Measurements from ENCODE around the gene ACTL8.

ACTL8 gene

DNA sequence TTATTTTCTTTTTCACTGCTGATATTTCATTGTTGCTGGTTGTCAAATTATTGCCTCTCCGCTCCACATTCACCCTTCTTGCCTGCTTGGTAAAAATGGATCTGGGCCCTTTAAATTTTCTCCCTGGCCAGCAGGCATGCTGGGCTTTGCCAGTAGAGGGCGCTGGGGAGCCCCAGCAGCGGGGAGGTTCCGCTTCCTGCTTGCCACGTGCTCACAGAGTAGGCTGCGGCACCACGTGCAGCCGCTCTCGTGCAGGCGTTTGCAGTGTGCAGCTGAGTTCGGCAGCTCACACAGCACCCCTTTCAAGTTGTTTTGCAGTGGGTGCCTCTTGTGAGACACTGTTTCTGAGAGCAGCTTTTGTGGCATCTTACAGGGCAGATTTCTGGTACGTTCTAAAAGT, at the start of gene ACTL8:
Gene ACTL8, plus strand, starts transcription at position 214 of the 400 bp plus-strand sequence. CDS start 67,676 bp downstream, outside the sequence.
- no peak for DNase-seq

- no peak for DNase-seq
Observed at GRCh38 chr1:17706445-17706844, 48.7 kb upstream of the ACTL8 start.

- DNase-seq, result no peak
Observed at GRCh38 chr1:17709981-17710380, 45.2 kb upstream of the ACTL8 start.

- no peak for DNase-seq
Observed at GRCh38 chr1:17710889-17711576, 44.1 kb upstream of the ACTL8 start.

- DNase-seq, result no peak
Observed at GRCh38 chr1:17711577-17711910, 43.6 kb upstream of the ACTL8 start.

DNA sequence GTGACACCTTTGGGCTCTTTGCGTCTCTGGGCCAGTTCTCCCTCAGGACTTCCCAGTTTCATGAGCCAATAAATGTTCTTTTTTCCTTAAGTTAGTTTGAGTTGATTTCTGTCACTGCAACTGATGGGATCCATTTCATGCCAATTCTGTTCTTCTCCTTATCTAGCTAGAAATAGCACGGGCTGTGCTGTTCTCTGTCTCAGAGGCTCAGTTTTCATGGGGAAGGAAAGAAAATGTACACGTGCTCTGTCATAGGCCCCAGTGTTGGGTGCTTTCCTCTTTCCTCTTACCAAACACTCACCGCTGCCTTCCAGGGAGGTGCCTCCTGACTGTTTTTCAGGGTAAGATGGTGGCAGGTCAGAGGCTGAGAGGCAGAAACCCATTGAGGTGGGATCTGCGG, 43.2 kb upstream of the ACTL8 start:
- no peak for DNase-seq

GRCh38 chr1:17713993-17714392, 41.1 kb upstream of the ACTL8 start:
- DNase-seq, result no peak

- no peak for DNase-seq
Observed at GRCh38 chr1:17717594-17718535, 37.3 kb upstream of the ACTL8 start.

- DNase-seq, result no peak
Observed at GRCh38 chr1:17719874-17720273, 35.3 kb upstream of the ACTL8 start.

- DNase-seq, result no peak
Observed at GRCh38 chr1:17721444-17721843, 33.7 kb upstream of the ACTL8 start.

- DNase-seq, result no peak
Observed at GRCh38 chr1:17723684-17724083, 31.4 kb upstream of the ACTL8 start.

GRCh38 chr1:17724150-17724549, 31.0 kb upstream of the ACTL8 start:
- no peak for DNase-seq

- no peak for DNase-seq
Observed at GRCh38 chr1:17725084-17725719, 29.9 kb upstream of the ACTL8 start.

- no peak for DNase-seq
Observed at GRCh38 chr1:17725811-17726582, 29.1 kb upstream of the ACTL8 start.

- DNase-seq, result no peak
Observed at GRCh38 chr1:17728123-17728712, 26.9 kb upstream of the ACTL8 start.

GRCh38 chr1:17729248-17729647, 25.9 kb upstream of the ACTL8 start:
- no peak for DNase-seq

- no peak for DNase-seq
Observed at GRCh38 chr1:17729909-17730308, 25.2 kb upstream of the ACTL8 start.

GRCh38 chr1:17731460-17731859, 23.7 kb upstream of the ACTL8 start:
- DNase-seq, result no peak

DNA sequence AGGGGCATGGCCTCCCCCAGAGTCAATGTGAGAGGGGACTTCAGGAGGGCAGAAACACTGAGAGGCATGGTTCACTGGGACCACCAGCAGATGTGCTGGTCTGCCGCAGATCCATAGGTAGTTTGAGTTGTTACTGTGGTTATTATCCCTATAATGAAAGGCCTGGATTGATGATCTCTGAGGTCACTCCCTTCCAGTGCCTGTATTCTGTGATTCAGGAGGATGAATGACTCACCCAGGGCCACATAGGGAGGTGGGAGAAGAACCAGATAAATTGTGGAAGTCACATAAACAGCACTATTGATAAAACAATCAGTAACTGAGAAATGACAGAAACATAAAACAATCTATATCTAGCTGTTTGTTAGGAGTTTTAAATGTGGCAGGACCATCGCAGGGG, 22.7 kb upstream of the ACTL8 start:
- no peak for DNase-seq

- no peak for DNase-seq
Observed at GRCh38 chr1:17733661-17734060, 21.5 kb upstream of the ACTL8 start.

DNA sequence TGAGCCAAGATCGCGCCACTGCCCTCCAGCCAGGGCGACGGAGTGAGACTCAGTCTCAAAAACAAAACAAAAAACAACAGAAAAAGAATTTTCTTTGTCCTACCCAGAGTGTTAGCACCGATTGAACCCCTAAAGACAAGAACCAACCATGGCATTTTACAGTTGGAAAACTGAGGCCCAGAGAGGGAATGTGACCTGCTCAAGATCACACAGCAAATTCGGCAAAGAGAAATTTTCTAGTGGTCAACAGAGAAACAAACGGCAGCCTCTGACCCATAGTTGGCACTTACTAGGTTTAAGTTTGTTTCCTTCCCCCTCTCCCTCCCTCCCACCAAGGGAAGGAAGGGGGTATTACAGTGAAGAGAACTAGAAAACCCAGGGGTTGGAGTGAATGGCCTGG, 20.5 kb upstream of the ACTL8 start:
- no peak for DNase-seq

DNA sequence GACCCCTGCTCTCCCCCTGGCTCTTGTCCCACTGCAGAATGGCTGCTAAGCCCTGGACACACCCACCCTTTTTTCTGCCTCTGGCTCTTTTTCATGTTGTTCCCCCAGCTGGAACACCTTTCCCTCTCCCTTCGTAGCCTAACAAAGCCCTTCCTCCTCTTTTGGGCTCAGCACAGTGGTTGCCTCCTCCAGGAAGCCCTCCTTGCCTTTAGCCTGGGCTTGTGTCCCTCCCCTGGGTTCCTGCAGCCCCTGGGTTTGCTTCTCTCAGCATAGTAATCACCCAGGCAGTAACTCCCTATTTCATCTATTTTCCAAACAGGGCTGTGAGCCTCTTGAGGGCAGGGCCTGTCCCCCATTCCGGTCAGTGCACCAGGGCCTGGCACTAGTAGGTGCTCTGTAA, 19.8 kb upstream of the ACTL8 start:
- DNase-seq, result no peak

DNA sequence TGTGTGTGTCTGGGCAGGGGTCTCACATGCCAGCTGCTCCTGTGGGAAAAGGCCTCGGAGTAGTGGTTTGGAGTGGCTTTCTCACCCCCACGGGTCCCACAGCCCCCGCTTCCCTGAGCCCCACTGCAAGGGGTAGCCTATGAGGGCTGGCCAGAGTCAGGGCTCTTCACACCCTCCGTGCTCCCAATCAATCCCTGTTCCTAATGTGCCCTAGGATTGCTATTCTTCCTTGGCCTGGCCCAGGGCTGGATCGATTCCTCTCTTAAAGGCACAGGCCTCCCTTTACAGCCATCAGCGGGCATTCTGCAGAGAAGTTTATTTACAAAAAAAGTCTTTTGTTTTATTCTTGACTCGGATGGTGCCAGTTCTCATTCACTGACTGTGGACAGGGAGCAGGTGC, 19.3 kb upstream of the ACTL8 start:
- DNase-seq, result no peak
